SW 1271 (cell line): ENCODE measurements around the gene UTY.

ENCODE experiments used
- DNase-seq, 2 experiments: peaks; one replicate each; lab custom pipeline; 2025; lab: John Stamatoyannopoulos, UW

The UTY gene

GRCh38 chrY:13415556-13415955 lies 64.3 kb downstream of the UTY start:
- no peak for DNase-seq

GRCh38 chrY:13398876-13399275 lies 81.0 kb downstream of the UTY start:
- no peak for DNase-seq

GRCh38 chrY:13381110-13381683 lies 98.6 kb downstream of the UTY start:
- no peak for DNase-seq

- no peak for DNase-seq
Observed at GRCh38 chrY:13370868-13371800, 108.7 kb downstream of the UTY start.

GRCh38 chrY:13370245-13370644 lies 109.6 kb downstream of the UTY start:
- DNase-seq: no peak

- no peak for DNase-seq
Observed at GRCh38 chrY:13368513-13368845, 111.4 kb downstream of the UTY start.

- DNase-seq: no peak
Observed at GRCh38 chrY:13363641-13364040, 116.2 kb downstream of the UTY start.

- DNase-seq: no peak
Observed at GRCh38 chrY:13362662-13363061, 117.2 kb downstream of the UTY start.

GRCh38 chrY:13361656-13362636 lies 117.9 kb downstream of the UTY start:
- no peak for DNase-seq

- DNase-seq: no peak
Observed at GRCh38 chrY:13351443-13351842, 128.4 kb downstream of the UTY start.

- DNase-seq: no peak
Observed at GRCh38 chrY:13347106-13347505, 132.7 kb downstream of the UTY start.

- no peak for DNase-seq
Observed at GRCh38 chrY:13345549-13345948, 134.3 kb downstream of the UTY start.

GRCh38 chrY:13343307-13343946 lies 136.4 kb downstream of the UTY start:
- no peak for DNase-seq

- DNase-seq: no peak
Observed at GRCh38 chrY:13339939-13340338, 139.9 kb downstream of the UTY start.

- no peak for DNase-seq
Observed at GRCh38 chrY:13339381-13339780, 140.5 kb downstream of the UTY start.

- no peak for DNase-seq
Observed at GRCh38 chrY:13338711-13339110, 141.1 kb downstream of the UTY start.

- no peak for DNase-seq
Observed at GRCh38 chrY:13337934-13338333, 141.9 kb downstream of the UTY start.

- DNase-seq: no peak
Observed at GRCh38 chrY:13333791-13334190, 146.0 kb downstream of the UTY start.

GRCh38 chrY:13330651-13331050 lies 149.2 kb downstream of the UTY start:
- DNase-seq: no peak

- no peak for DNase-seq
Observed at GRCh38 chrY:13312966-13313365, 166.9 kb downstream of the UTY start.

- no peak for DNase-seq
Observed at GRCh38 chrY:13307959-13308358, 171.9 kb downstream of the UTY start.

- DNase-seq: no peak
Observed at GRCh38 chrY:13300795-13301194, 179.0 kb downstream of the UTY start.
